HG02973 (cell line): ENCODE measurements around the gene ZNF700.
"Not testable (repeated sequence)": the region's sequence is repeated elsewhere in the genome, so short reads cannot be mapped to it uniquely, and the experiment has no call there.

Source experiments
- ATAC-seq: cut with Tn5 transposase; IDR thresholded peaks from one replicate; pipeline ENCODE4 v1.9.1; 2021; ENCODE audit warnings: moderate library complexity; ENCODE audit not compliant: unreplicated experiment

ZNF700 gene

DNA sequence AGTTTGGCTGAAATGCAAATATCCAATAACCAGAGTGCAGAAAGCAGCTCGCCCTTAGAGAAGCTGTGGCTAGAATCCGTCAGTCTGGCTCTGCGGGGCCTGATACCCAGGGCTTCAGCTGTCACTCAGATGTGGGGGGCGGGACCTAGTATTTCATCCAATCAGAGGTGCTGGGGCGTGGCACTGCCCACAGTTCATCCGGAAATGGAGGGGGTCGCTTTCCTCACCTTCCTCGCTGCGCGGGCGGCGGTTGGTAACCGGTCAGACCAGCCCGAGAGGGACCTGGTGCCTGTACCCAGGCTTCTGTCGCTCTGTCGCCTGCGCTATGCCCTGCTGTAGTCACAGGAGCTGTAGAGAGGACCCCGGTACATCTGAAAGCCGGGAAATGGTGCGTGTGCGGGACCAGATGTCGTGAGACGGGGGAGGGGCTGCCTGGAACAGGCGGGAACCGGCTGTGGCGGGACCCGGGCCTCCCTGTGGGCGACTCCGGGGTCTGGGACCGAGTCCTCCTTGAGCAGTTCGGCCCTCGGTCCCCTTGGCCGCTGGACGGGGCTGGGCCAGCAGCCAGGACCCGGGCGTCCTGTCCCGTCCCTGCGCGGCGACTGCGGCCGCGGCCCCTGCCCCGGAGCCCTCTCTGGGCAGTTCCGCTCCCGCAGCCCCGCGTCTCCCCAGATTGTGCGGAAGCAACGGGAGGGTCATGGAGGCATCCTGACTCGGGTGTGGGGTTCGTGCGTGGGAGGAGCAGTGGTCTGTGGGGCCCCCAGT lies at the start of gene ZNF700:
TSS of gene ZNF700 (plus strand) at position 222 of the 765 bp plus-strand sequence. CDS start at position 326, 104 bp downstream.
- peak; percentile 75 for ATAC-seq

GRCh38 chr19:11879687-11880266 lies 45.1 kb upstream of the ZNF700 start:
- ATAC-seq = not testable (repeated sequence)

GRCh38 chr19:11880598-11880997 lies 44.3 kb upstream of the ZNF700 start:
- ATAC-seq = no peak

DNA sequence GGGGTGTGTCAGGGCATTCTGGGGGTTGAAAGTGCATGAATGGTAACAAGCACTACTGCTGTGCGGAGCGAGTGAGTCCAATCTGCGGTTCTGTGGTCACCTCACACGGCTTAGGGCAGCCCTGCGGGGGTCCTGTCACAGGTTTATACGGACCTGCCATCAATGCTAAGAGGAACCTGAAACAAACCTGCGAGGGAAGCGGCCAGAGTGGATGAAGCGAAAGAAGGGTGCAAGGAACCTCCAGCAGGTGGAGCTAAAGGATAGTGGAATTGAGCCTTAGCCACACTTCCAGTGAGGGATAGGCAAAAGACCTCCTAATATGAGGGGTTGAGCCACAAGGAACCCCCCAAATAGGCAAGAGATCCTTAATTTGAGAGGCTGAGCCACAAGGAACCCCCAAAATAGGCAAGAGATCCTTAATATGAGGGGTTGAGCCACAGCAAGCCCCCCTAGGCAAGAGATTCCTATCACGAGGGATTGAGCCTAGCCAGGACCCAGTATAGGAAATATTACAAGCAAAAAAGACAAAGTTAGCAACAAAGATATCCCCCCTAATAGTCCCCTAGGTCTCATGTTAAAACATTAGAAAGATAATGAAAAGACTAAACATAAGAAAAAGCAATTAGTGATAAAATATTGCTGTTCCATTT lies 43.6 kb upstream of the ZNF700 start:
- no peak for ATAC-seq

DNA sequence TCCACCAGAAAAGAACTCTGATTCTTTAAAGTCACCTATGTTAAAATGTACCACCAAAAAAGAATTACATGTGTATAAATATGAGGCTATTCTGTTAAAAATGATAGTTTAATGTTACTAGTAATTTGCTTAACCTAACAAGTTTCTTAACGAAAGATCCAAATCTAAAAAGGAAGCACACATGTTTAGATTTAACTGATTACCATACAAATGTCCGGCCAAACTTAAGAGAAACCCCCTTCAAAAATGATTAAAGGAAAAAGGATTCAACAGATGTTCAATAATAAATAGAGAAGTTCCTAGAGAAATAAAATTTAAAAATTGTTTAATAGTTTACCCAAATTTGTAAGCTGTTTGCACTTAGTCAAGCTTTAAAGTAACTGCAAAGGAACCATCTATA lies 42.3 kb upstream of the ZNF700 start:
- ATAC-seq = no peak

GRCh38 chr19:11887234-11887610 lies 37.7 kb upstream of the ZNF700 start:
- ATAC-seq = no peak

DNA sequence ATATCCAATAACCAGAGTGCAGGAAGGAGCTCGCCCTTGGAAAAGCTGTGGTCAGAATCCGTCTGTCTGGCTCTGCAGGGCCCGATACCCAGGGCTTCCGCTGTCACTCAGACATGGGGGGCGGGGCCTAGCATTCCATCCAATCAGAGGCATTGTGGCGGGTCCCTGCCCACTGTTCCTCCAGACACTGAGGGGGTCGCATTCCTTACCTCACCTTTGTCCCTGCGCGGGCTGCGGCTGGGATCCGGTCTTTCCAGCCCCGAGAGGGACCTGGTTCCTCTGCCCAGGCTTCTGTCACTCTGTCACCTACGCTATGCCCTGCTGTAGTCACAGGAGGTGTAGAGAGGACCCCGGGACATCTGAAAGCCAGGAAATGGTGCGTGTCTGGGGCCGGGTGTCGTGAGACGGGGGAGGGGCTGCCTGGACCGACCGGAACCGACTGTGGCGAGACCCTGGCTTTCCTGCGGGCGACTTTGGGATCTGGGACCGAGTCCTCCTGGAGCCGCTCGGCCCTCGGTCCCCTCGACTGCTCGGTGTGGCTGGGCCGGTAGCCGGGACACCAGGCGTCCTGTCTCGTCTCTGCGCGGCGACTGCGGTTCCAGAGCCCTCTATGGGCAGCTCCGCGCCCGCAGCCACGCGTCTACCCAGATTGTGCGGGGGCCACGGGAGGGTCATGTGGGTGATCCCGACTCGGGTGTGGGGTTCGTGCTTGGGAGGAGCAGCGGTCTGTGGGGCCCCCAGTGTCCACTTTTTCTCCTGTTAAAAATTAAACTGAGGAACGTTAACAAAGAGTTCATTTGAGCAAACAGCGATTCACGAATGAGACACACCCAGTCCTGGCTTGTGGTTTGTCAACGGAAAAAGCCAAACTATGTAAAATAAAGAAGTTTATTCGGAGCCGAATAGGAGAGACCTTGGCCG lies 37.0 kb upstream of the ZNF700 start, which contains the start of gene ZNF69:
TSS of gene ZNF69 (plus strand) at position 172 of the 921 bp plus-strand sequence. CDS start at position 314, 142 bp downstream.
- ATAC-seq = no peak

DNA sequence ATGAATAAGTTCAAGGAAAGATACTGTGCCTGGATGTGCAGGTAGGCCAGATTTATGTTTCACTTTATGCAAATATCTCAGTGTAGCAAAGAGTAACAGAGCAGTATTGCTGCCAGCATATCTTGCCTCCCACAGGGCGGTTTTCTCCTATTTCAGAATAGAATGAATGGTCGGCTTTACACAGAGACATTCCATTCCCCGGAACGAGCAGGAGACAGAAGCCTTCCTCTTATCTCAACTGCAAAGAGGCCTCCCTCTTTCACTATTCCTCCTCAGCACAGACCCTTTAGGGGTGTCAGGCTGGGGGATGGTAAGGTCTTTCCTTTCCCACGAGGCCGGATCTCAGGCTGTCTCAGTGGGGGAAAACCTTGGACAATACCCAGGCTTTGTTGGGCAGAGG lies 35.0 kb upstream of the ZNF700 start:
- not testable (repeated sequence) for ATAC-seq

DNA sequence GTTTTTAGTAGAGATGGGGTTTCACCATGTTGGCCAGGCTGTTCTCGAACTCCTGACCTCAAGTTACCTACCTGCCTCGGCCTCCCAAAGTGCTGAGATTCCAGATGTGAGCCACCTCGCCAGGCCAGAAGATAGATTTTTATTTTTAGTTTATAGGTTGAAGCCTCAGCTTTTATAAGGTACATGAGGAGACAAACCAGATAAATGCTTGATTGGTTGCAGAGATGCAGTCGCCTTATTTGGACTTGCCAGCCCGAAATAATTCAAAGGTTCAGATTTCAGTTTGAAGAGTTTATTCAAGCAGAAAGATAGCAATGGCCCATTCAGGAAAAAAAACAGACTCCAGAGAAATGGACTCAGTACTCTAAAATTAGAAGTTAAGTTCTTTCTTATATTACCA lies 34.3 kb upstream of the ZNF700 start:
- no peak for ATAC-seq

- ATAC-seq = no peak
Observed at GRCh38 chr19:11894851-11895250, 30.1 kb upstream of the ZNF700 start.

GRCh38 chr19:11902228-11902627 lies 22.7 kb upstream of the ZNF700 start:
- no peak for ATAC-seq

DNA sequence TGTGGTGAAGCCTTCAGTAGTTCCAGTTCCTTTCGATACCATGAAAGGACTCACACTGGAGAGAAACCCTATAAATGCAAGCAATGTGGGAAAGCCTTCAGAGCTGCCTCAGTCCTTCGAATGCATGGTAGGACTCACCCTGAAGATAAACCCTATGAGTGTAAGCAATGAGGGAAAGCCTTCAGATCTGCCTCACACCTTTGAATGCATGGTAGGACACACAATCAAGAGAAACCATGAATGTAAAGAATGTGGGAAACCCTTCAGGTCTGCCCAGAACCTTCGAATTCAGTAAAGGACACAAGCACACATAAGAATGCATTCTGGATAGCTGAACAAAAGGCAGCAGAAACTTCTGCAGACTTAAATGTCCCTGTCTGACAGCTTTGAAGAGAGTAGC lies 19.0 kb upstream of the ZNF700 start:
- ATAC-seq = no peak

- ATAC-seq = not testable (repeated sequence)
Observed at GRCh38 chr19:11911937-11912336, 13.0 kb upstream of the ZNF700 start.

- ATAC-seq = not testable (repeated sequence)
Observed at GRCh38 chr19:11914417-11915051, 10.4 kb upstream of the ZNF700 start.

DNA sequence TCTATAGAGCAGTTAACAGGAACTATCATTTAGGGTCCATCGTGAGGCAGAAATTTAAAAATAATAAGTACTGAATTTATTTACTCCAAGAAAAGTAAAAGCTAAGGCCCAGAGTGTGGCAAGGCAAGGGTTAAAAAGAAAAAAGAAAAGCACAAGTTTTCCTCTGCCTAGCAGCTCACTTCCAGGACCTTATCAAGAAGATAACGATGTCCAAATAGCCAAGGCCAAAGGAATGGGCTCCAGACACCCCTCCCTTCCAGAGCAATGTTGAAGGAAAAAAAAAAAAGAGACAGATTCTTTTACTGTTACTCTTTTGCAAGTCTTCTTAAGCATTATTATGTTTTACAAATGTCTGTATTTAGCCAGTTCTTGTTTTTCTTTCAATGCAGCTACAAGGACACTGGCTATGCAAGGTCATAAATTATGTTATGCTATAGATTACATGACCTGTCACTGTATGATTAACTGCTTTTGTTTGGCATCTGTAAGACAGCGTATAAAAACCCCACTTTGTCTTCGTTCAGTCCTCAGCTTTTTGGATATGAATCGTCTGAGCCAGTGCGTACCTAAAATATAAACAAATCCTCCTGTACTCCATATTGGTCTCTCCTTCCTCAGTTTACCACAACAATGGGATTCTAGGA lies 2.9 kb upstream of the ZNF700 start:
- ATAC-seq = no peak

- not testable (repeated sequence) for ATAC-seq
Observed at GRCh38 chr19:11925651-11926187, 812 bp downstream of the ZNF700 start.

GRCh38 chr19:11927227-11927626 lies 2.3 kb downstream of the ZNF700 start:
- no peak for ATAC-seq

- ATAC-seq = no peak
Observed at GRCh38 chr19:11931051-11931450, 6.1 kb downstream of the ZNF700 start.

DNA sequence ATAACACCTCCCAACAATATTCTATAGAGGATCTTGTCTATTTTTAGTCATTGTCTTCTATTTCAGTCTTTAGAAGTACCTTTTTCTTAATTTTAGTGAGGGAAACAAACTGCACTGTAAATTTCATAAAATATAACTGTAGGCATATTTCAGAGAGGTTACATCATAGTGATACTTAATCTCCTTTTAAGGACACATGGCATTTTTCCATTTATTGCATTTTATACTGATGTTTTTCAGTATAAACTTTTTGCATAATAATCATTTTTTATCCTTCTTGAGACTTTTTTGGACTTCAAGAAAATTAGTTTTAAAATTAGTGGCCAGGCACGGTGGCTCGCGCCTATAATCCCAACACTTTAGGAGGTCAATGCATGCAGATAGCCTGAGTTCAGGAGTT lies 6.6 kb downstream of the ZNF700 start:
- ATAC-seq = no peak

- ATAC-seq = not testable (repeated sequence)
Observed at GRCh38 chr19:11935829-11936228, 10.9 kb downstream of the ZNF700 start.
